GM19099 (cell line): ENCODE results near the gene SWT1.

Experiments
- POLR2A ChIP-seq: IDR thresholded peaks from 3 replicates; pipeline ENCODE4 v1.6.1; 2011; ENCODE audit warnings: low read depth; ENCODE audit not compliant: insufficient read length; ENCODE audit errors: extremely low read depth

The SWT1 gene

DNA sequence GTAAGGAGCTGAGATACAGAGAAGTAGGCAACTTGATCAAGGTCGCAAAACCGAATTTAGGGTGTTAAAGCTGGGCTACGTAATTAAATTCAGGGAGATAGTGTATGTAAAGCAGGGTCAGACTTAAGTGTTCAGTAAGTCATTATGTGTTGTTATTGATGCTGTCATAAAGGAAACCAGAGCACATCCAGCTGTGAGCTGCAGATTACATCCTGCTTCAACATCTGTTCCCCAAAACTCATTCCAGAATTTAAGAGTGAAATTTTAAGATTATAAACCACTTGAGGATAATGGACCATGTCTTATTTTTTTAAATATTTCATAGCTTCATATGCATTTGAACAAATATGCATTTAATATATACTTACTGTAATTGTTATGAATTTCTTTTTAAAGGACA, 110.3 kb downstream of the SWT1 start:
- TF ChIP-seq POLR2A: no peak

DNA sequence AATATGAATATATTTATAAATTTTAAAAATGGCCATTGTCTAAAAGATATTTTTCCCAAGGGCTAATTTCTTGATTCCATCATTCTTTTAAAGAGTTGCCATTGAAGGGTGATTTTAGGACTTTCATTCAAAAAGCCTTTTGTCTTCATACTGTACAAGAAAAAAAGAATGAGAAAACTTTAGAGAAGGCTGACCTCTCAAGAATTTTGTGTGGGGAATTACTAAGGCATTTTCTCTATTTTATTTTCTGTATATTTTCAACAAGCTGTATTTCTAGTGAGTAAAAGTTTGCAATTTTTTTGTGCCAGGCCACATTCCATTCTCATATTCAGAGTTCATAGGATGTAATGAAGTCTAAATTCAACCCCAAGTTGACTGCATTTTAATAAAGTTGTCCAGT, 110.7 kb downstream of the SWT1 start:
- TF ChIP-seq POLR2A: no peak

DNA sequence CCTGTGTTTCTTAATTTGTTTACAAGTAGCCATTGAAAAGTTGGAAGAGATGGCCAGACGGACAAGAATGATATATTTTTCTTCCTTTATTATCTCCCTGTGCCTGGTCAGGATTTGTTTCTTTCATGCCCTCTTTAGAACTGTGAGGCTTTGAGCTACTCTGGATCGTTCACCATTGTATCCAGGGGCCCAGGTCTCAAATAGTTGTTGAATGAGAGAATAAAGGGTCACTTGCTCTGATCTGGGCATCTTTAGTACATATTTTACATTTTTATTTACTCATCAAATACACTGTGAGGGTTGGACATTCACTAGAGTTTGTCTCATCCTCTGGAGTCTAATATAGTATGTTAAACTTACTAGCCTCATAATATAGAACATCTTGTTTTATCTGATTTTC, 111.4 kb downstream of the SWT1 start:
- TF ChIP-seq POLR2A: no peak

DNA sequence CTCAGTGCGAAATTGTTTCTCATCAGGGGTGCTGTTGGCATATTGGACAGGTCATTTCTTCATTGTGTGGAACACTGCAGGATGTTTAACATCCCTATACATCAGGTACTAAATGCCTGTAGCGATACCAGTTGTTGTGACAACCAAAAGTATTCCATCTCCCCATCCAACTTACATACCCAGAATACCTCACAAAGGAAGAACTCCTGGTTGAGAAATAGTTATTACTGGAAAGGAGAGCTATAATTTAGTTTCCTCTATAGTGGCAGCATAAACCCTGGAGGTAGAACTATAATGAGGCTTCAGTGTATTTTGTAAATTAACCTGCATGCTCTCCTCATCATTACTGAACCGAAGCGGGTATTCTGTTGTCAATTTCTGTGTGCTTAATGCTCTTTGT, 115.0 kb downstream of the SWT1 start:
- no peak for TF ChIP-seq POLR2A

DNA sequence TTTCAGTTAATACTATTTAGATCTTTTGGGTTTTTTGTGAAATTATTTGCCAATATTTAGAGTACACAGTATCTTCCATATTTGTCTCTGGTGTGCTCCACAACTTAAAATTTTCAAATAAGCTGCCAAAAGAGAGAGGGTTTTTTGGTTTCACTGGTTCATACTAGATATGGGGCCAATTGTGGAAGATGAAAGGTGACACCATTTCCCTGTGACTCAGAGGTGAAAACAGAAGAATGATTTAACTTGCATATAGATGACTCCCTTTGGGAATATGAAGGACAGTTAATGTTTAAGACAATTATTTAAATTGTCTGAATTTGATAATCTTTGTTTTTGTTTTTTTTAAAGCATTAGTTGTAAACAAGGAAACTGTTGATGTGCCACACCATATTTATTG, 122.6 kb downstream of the SWT1 start:
- TF ChIP-seq POLR2A: no peak

DNA sequence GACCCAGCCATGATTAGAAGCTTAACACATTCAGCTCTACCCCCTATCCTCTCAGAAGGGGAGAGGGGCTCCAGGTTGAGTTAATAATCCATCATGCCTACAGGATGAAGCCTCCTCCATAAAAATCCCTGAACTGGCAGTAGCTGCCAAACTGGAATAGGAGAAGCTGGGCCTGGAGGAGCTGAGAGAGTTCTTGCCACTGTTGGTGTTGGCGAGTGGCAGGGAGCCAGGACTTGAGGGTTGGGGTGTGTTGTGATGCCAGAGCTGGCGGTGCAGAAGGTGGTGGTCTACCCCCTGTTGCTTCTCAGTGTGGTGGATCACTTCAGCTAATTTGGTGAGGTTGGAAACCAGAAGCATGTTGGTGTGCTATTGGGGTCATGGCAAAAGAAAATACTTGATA, 123.6 kb downstream of the SWT1 start:
- TF ChIP-seq POLR2A: no peak

DNA sequence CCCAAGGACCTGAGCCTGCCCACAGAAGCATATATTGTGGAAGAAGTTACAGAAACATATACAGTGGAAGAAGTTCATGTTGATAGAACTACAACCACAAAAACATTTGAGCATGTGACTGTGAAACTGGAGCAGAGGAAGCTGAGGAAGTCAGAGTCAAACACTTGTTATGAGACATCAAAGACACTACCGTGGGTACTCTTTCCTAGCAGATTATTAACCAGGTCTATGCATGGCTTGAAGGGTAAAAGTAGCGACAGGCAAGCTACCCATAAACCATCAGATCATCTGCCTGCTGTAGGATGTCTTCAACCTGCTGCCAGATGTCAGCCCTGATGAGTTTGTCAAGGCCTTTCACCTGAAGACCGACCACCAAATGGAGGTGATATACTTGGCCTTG, 124.3 kb downstream of the SWT1 start:
- no peak for TF ChIP-seq POLR2A

DNA sequence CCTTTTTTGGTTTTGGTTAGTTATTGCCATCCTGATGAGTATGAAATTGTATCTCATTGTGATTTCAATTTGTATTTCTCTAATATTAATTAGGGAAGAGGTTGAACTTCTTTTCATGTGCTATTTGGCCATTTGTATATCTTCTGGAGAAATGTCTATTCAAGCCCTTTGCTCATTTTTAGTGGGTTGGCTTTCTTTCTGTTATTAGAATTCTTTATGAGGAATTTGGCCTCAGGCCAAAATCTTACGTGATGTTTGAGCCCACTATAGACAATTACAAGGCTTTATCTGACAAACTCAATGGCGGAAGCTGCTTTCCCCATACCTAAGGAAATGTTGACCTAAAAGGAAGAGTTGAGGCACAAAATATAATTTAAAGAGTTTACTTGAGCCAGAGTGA, 127.1 kb downstream of the SWT1 start:
- no peak for TF ChIP-seq POLR2A

DNA sequence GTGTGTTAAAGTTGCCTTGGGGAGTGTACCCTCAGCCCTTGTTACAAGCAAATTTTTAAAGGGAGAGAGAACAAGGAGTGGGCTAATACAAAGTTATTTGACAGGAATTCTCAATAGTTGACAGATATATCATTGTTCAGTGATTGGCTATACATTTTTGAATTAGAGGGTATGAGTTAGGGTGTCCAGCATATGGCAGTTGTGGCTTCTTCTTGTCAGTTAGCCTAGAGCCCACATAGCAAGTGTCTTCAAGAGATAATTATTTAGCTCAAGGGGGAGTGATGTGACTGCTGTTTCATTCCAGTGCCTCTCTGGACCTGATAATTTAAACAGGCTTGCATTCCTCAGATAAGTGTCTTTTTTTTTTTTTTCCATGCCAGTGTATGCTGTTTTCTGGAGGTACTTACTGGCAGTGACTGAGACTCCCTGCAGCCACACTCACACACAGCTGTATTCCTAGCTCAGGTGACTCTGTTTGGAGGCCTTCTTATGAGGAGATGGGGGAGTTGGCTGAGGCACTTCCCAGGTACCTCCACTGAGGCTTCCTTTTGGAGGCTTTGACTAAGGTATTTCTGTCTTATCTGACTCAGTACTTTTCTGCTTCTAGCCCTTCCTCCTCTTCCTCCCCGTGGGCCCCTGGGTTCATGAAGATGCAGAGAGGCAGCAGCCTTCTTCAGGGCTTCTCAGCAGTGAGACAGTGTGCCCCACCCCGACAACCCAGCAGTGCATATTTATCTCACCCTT, 127.7 kb downstream of the SWT1 start:
- no peak for TF ChIP-seq POLR2A

DNA sequence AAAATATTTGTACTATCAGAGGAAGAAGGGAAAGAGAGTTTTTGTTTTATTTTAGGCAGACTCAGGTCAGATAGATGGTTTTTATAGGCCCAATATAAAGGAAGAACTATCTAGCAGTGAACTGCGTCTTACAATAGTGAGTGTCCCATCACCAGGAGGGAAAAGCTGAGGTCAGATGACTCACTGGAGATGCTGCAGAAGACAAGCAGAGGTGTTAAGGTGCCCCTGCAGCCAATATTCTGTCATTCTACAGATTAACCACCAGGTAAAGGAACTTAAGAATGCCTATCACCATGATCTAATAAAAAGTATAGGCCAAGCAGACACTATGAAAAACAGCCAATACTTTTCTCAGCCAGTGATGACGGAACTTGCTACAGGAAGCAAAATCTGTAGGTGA, 130.5 kb downstream of the SWT1 start:
- TF ChIP-seq POLR2A: no peak

DNA sequence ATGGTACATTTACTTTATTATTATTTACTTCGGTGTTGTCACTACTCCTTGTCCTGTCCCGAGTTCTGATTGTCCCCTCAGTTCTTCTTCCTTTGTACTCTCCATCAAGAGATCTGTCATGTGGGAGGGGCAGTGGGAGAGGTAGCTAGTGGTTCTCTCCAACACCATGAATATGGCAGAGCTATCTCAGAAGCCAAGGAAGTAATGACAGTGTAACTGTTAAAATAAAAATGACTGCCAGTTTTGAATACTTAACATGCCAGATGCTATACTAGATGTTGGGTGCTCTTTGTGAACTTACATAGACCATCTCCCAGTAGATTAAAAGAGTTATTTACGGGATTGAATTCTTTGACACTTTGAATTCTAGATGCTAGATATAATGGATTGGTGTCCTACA, 131.5 kb downstream of the SWT1 start:
- no peak for TF ChIP-seq POLR2A

DNA sequence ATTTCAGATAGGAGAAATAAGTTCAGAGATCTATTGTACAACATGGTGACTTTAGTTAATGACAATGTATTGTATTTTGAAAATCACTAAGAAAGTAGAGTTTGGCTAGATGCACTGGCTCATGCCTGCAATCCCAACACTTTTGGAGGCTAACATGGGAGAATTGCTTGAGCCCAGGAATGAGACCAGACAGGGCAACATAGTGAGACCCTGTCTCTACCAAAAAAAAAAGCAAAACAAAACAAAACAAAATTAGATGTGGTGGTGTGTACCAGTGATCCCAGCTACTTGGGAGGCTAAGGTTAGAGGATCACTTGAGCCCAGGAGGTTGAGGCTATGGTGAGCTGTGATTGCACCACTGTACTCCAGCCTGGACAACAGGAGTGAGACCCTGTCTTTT, 132.9 kb downstream of the SWT1 start:
- no peak for TF ChIP-seq POLR2A

DNA sequence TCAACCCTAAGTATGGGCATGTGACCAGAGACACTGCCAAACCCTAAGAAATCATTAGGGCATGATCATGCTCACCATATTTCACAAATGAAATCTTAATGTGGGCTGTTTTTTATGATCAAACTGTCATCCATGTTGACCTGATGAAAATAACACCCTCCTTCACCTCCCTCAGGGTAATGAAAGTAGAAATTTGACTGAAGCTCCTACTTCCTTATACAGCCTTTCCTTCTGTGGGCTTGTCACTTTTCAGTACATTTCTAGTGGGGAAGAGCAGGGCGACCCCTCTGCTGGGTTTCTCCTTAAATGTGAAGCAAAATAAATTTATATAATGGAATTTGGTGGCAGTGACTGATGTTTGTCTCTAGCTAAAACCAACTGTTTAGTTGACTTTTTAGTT, 134.2 kb downstream of the SWT1 start:
- no peak for TF ChIP-seq POLR2A

DNA sequence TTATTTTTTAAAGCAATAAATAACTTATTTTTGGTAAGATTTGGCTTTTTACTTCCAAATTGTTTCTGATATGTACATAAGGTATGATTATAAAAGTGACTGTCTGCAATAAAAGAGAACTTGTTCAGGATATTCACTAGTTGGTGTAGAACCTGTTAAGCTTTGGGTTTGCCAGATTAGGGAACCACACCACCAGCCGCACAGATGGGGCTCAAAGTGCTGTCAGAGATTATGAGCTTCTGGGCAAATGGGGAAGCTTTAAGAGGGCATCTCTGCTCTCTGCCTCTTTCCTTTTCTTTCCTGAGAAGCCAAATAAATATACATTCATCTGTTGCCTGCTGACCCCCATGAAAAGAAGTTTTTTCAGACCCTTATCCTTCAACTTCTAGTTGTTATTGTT, 134.7 kb downstream of the SWT1 start:
- no peak for TF ChIP-seq POLR2A

DNA sequence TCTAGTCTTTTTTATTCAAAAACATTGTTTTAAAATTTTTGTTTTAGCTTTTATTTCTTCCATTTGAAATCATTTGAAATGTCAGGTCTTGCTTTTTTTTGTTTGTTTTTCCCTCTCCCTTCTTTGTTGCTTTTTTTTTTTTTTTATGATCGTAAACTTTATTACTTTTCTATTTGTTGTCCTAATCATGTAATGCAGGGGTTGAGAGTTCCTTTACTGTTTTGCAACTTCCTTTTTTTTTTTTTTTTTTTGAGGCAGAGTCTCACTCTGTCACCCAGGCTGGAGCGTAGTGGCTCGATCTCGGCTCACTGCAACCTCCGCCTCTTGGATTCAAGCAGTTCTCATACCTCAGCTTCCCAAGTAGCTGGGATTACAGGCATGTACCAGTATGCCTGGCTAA, 135.3 kb downstream of the SWT1 start:
- no peak for TF ChIP-seq POLR2A

DNA sequence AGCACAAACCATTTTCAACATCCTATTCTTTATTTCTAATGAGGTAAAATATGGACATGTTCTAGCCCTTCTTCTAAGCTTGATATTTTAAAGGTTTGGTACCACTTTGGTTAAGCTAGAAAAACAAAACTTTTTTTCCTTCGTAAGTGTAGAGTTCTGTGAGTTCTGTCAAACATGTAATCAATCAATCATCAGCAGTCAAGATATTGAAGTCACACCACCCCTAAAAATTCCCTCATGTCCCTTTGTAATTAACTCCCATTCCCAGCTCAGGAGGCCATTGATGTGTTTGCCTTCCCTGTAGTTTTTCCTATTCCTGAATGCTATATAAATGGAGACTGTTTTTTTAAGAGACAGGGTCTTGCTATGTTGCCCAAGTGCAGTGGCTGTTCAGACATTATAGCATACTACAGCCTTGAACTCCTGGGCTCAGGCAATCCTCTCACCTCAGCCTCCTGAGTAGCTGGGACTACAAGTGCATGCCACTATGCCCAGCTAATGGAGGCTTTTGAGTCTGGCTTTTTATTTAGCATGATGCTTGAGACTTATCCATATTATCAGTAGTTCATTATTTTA, 137.1 kb downstream of the SWT1 start:
- TF ChIP-seq POLR2A: no peak

DNA sequence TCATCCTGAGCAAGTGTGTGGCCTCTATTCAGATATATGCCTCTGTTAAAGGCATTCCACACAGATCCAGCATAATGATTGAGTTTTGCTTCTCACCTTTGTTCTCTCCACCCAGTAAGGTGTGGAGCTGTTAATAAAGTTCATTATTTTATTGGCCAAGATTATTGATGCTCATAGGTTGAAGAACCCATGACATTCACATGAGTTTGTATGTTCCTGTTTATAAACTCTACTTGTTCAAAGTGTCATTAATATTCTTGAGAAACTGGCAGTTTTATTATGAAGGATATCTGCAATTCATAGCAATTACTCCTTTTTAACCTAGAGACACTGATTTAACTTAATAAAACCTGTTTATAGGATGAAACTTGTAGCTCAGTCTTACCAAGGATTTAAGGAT, 138.1 kb downstream of the SWT1 start:
- no peak for TF ChIP-seq POLR2A
